Measurements from ENCODE around the gene MLH3. TPM values are rescaled to one million over a fixed set of nuclear protein-coding genes. Genes with fewer than 3 reads are reported as not detected.

MLH3 gene
- total RNA-seq, 1 experiment from 2014 or later: 23.0 TPM

DNA sequence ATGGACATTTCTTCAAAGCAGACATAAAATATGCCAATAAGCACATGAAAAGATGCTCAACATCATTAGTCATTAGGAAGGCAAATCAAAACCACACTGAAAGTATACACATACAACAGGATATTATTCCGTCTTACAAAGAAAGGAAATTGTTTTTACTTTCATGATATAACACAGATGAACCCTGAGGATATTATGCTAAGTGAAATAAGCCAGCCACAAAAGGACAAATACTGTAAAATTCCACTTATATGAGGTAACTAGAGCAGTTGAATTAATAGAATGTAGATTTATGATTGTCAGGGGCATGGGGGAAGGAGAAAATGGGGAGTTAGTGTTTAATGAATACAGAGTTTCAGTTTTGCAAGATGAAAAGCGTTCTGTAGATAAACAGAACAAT, 8.4 kb upstream of the MLH3 start:
- Mint-ChIP-seq H3K36me3 (ENCODE audit: insufficient read depth in 1 of 3, low read depth in 3 of 3) (peaks cover 15 to 36% (median 35%) of the 10 kb centered on the region in 3 experiments), H3K27me3 (ENCODE audit: low read depth) (no peaks in the 10 kb centered on the region; the same call in 1 of the 2 replicates), H3K4me1 (peaks cover 11% of the 10 kb centered on the region in 2 experiments; a peak in 3 of 4 replicates), H3K9me3 (peaks cover 9 to 10% of the 10 kb centered on the region in 2 experiments), H3K27ac (no peak overlapping the region), H3K4me3 (no peak overlapping the region)
- Histone ChIP-seq H3K9ac (ENCODE audit: extremely low read depth, insufficient read length, low read length) (no peak overlapping the region), H4K20me1 (ENCODE audit: control insufficient read depth, insufficient read depth, insufficient read length) (no peaks in the 10 kb centered on the region), H2AK5ac (ENCODE audit: insufficient read length, low read length) (no peak overlapping the region), H3K23ac (ENCODE audit: insufficient read length, low read depth, low read length) (no peak overlapping the region), H3K4ac (ENCODE audit: low read depth, low read length) (no peak overlapping the region), H3K79me2 (ENCODE audit: insufficient read depth, low read length) (peaks cover 1% of the 10 kb centered on the region; the same call in 1 of the 2 replicates), H3K27ac (ENCODE audit: insufficient read length, low read depth, low read length) (no peak overlapping the region), H3K4me1 (ENCODE audit: insufficient read depth, low read length) (no peaks in the 10 kb centered on the region), H3K79me1 (ENCODE audit: insufficient read depth, low read depth, low read length, poor library complexity, severe bottlenecking) (no peaks in the 10 kb centered on the region), H3T11ph (ENCODE audit: low read length) (no peak overlapping the region), H3K56ac (ENCODE audit: insufficient read length, low read depth, low read length) (no peak overlapping the region), H2BK120ac (ENCODE audit: low read depth, low read length, poor library complexity, severe bottlenecking) (no peak overlapping the region), H2BK15ac (ENCODE audit: low read depth, low read length) (no peak overlapping the region), H3K23me2 (ENCODE audit: insufficient read length, low read depth, low read length, poor library complexity, severe bottlenecking) (peaks cover 2% of the 10 kb centered on the region), H4K5ac (ENCODE audit: insufficient read length, low read depth, low read length) (no peak overlapping the region), H4K8ac (replicated peaks; ENCODE audit: insufficient read length, low read depth, low read length) (no peak overlapping the region), H3K4me2 (ENCODE audit: insufficient read depth, insufficient read length, low read length) (no peak overlapping the region), H3K9me3 (ENCODE audit: control insufficient read depth, low read depth, low read length) (no peaks in the 10 kb centered on the region), H2BK5ac (ENCODE audit: insufficient read length, low read length) (no peak overlapping the region), H4K91ac (ENCODE audit: insufficient read length, low read depth, low read length) (no peak overlapping the region), H3K14ac (ENCODE audit: insufficient read depth, low read length) (no peak overlapping the region), H3K18ac (ENCODE audit: insufficient read length, low read depth, low read length) (no peak overlapping the region), H2BK20ac (ENCODE audit: low read depth, low read length, poor library complexity, severe bottlenecking) (no peak overlapping the region), H3K27me3 (ENCODE audit: insufficient read depth, low read length) (no peaks in the 10 kb centered on the region), H2AFZ (ENCODE audit: low read length) (no peak overlapping the region), H2BK12ac (ENCODE audit: insufficient read length, low read depth, low read length) (no peak overlapping the region)
- no CpG with 5 or more reads among the region's 2 CpGs for WGBS (ENCODE audit: extremely low coverage, insufficient read length, low lambda C conversion rate)
- TF ChIP-seq, protein P1, sequence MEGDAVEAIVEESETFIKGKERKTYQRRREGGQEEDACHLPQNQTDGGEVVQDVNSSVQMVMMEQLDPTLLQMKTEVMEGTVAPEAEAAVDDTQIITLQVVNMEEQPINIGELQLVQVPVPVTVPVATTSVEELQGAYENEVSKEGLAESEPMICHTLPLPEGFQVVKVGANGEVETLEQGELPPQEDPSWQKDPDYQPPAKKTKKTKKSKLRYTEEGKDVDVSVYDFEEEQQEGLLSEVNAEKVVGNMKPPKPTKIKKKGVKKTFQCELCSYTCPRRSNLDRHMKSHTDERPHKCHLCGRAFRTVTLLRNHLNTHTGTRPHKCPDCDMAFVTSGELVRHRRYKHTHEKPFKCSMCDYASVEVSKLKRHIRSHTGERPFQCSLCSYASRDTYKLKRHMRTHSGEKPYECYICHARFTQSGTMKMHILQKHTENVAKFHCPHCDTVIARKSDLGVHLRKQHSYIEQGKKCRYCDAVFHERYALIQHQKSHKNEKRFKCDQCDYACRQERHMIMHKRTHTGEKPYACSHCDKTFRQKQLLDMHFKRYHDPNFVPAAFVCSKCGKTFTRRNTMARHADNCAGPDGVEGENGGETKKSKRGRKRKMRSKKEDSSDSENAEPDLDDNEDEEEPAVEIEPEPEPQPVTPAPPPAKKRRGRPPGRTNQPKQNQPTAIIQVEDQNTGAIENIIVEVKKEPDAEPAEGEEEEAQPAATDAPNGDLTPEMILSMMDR (conservative IDR thresholded peaks at IDR 0.05): no peak
- DNase-seq: no peak

Data from H9 (cell line).